ENCODE measurements around the gene RPS16. TPM values are rescaled to one million over a fixed set of nuclear protein-coding genes. Genes with fewer than 3 reads are reported as not detected.

RPS16 gene
- total and polyA plus RNA-seq, 2 of the 13 experiments (the other 11 are each of a cell fraction or from before 2014, with no cell fraction given): 488 to 2,583 TPM

- no peak for TF ChIP-seq LRRFIP1 (CRISPR knock-in tag; conservative IDR thresholded peaks at IDR 0.05)
- TF ChIP-seq HNRNPLL (IDR thresholded peaks at IDR 0.05; ENCODE audit: low read depth, low read length, poor library complexity, severe bottlenecking): peak; percentile 77
- TF ChIP-seq ZSCAN29 (CRISPR knock-in tag; conservative IDR thresholded peaks at IDR 0.05): no peak
- no peak for TF ChIP-seq KAT8 (CRISPR knock-in tag; IDR thresholded peaks at IDR 0.05)
- TF ChIP-seq ZNF687 (CRISPR knock-in tag; IDR thresholded peaks at IDR 0.05): peak; percentile 86
- TF ChIP-seq ZSCAN31 (CRISPR knock-in tag; IDR thresholded peaks at IDR 0.05; ENCODE audit: low read depth): no peak
- no peak for TF ChIP-seq TBX2 (CRISPR knock-in tag; IDR thresholded peaks at IDR 0.05; ENCODE audit: borderline replicate concordance)
- TF ChIP-seq TP53 (CRISPR knock-in tag; conservative IDR thresholded peaks at IDR 0.05): no peak
- TF ChIP-seq TOPORS (CRISPR knock-in tag; IDR thresholded peaks at IDR 0.05): no peak
- no peak for TF ChIP-seq HNF4G (IDR thresholded peaks at IDR 0.05; ENCODE audit: borderline replicate concordance, low read depth, low read length)
- no peak for TF ChIP-seq HNF4G (CRISPR knock-in tag; IDR thresholded peaks at IDR 0.05; ENCODE audit: borderline replicate concordance, low read depth)
- TF ChIP-seq KLF15 (CRISPR knock-in tag; IDR thresholded peaks at IDR 0.05; ENCODE audit: borderline replicate concordance): no peak
- TF ChIP-seq REPIN1 (CRISPR knock-in tag; IDR thresholded peaks at IDR 0.05; ENCODE audit: borderline replicate concordance, low read depth): no peak
- peak; percentile 28 for TF ChIP-seq ASH2L (IDR thresholded peaks at IDR 0.05; ENCODE audit: insufficient read length, low read depth, low read length)
- TF ChIP-seq CEBPB (IDR thresholded peaks at IDR 0.05; ENCODE audit: borderline replicate concordance, low read depth, low read length): no peak
- 0 out of 2 replicates have a peak, but pooled peaks have one; percentile 28 for TF ChIP-seq ZBTB21 (CRISPR knock-in tag; IDR thresholded peaks at IDR 0.05)
- no peak for TF ChIP-seq MTF2 (CRISPR knock-in tag; IDR thresholded peaks at IDR 0.05; ENCODE audit: borderline replicate concordance)
- no peak for TF ChIP-seq BRD4 (CRISPR knock-in tag; IDR thresholded peaks at IDR 0.05)
- no peak for TF ChIP-seq ZNF891 (CRISPR knock-in tag; IDR thresholded peaks at IDR 0.05)
- TF ChIP-seq RAD21 (CRISPR knock-in tag; IDR thresholded peaks at IDR 0.05): no peak
- no peak for TF ChIP-seq ZNF597 (CRISPR knock-in tag; IDR thresholded peaks at IDR 0.05)
These were observed 7.3 kb downstream of the RPS16 start (continued) for GRCh38 chr19:39428283-39429112.

Data from HepG2 (cell line).